GM23338 (cell line): ENCODE results near the gene TMEM119. TPM values are rescaled to one million over a fixed set of nuclear protein-coding genes. Genes with fewer than 3 reads are reported as not detected.

ENCODE experiments used
- ATAC-seq: fragments of 200-7000 bp; cut with Tn5 transposase; 3 replicates; pipeline ENCODE4 v1.9.1; 2020
- DNase-seq: peaks from one replicate; pipeline ENCODE4 v3.0.0-alpha.2; 2015; ENCODE audit warnings: low spot score
- H2AFZ ChIP-seq: fragments of 200-600 bp; sonication (generic); 2 replicates; pipeline ENCODE4 v1.8.0; 2016; ENCODE audit warnings: antibody characterized with exemption, mild to moderate bottlenecking, moderate library complexity
- H3F3A ChIP-seq: fragments of 200-600 bp; sonication (generic); replicated peaks from 2 replicates; pipeline ENCODE4 v1.8.0; 2017; ENCODE audit warnings: antibody characterized with exemption, mixed run types, low read depth
- H3K27ac ChIP-seq: fragments of 200-600 bp; sonication (generic); 2 replicates; pipeline ENCODE4 v1.6.1; 2016; ENCODE audit warnings: low read depth
- H3K27me3 ChIP-seq: fragments of 200-600 bp; sonication (generic); 2 replicates; pipeline ENCODE4 v1.8.0; 2016; ENCODE audit warnings: mild to moderate bottlenecking, mixed run types, moderate library complexity; ENCODE audit not compliant: insufficient read depth
- H3K36me3 ChIP-seq: fragments of 200-600 bp; sonication (generic); 2 replicates; pipeline ENCODE4 v1.8.0; 2016; ENCODE audit warnings: mild to moderate bottlenecking; ENCODE audit not compliant: insufficient read depth
- H3K4me1 ChIP-seq: fragments of 200-600 bp; sonication (generic); 2 replicates; pipeline ENCODE4 v1.8.0; 2016; ENCODE audit warnings: mild to moderate bottlenecking, moderate library complexity; ENCODE audit not compliant: insufficient read depth
- H3K4me2 ChIP-seq: fragments of 200-600 bp; sonication (generic); 2 replicates; pipeline ENCODE4 v1.7.1; 2017; ENCODE audit warnings: mixed run types
- H3K4me3 ChIP-seq: fragments of 200-600 bp; sonication (generic); 2 replicates; pipeline ENCODE4 v1.6.1; 2016; ENCODE audit warnings: mixed run types
- H3K79me2 ChIP-seq: fragments of 200-600 bp; sonication (generic); replicated peaks from 2 replicates; pipeline ENCODE4 v1.8.0; 2017; ENCODE audit warnings: mild to moderate bottlenecking; ENCODE audit not compliant: insufficient read depth
- H3K9me2 ChIP-seq: fragments of 200-600 bp; sonication (generic); 2 replicates; pipeline ENCODE4 v1.8.0; 2017; ENCODE audit not compliant: insufficient read depth
- H4K20me1 ChIP-seq: fragments of 200-600 bp; sonication (generic); replicated peaks from 2 replicates; pipeline ENCODE4 v1.8.0; 2017; ENCODE audit warnings: mild to moderate bottlenecking; ENCODE audit not compliant: insufficient read depth
- H3K27ac Mint-ChIP-seq: 2 replicates; pipeline ENCODE4 v1.8.0; 2020; ENCODE audit warnings: inconsistent platforms, mild to moderate bottlenecking, moderate library complexity, mixed read lengths
- H3K27me3 Mint-ChIP-seq: 3 replicates; pipeline ENCODE4 v1.8.0; 2022; ENCODE audit warnings: low read depth, mild to moderate bottlenecking, moderate library complexity, mixed read lengths, inconsistent platforms; ENCODE audit not compliant: insufficient read depth, poor library complexity
- H3K36me3 Mint-ChIP-seq: 3 replicates; pipeline ENCODE4 v1.8.0; 2021; ENCODE audit warnings: low read depth, mild to moderate bottlenecking, inconsistent platforms, moderate library complexity, mixed read lengths
- H3K4me1 Mint-ChIP-seq: 3 replicates; pipeline ENCODE4 v1.8.0; 2020; ENCODE audit warnings: mild to moderate bottlenecking, inconsistent platforms, mixed read lengths
- H3K4me3 Mint-ChIP-seq: 3 replicates; pipeline ENCODE4 v1.8.0; 2021; ENCODE audit warnings: moderate library complexity, mild to moderate bottlenecking, inconsistent platforms, mixed read lengths
- H3K9me3 Mint-ChIP-seq: 3 replicates; pipeline ENCODE4 v1.8.0; 2020; ENCODE audit warnings: moderate library complexity, mild to moderate bottlenecking, inconsistent platforms, mixed read lengths
- CREB1 ChIP-seq: fragments of 250-450 bp; sonication (Bioruptor Pico); IDR thresholded peaks from 2 replicates; pipeline ENCODE4 v1.5.0; 2020; ENCODE audit warnings: low read depth, mild to moderate bottlenecking, moderate library complexity
- CTCF ChIP-seq, 2 experiments: fragments of 200-600 bp in 1 of 2; sonication (generic) in 1 of 2; conservative IDR thresholded peaks; 2 replicates each; pipeline versions ENCODE4 v1.5.1 to v1.6.1; 2016 to 2017; ENCODE audit warnings: antibody characterized with exemption in 2 of 2, low read depth in 2 of 2, mild to moderate bottlenecking in 2 of 2, moderate library complexity in 1 of 2
- EZH2 ChIP-seq: fragments of 200-600 bp; sonication (generic); IDR thresholded peaks from one replicate; pipeline ENCODE4 v1.8.0; 2017; ENCODE audit warnings: antibody characterized with exemption, mild to moderate bottlenecking, low read depth; ENCODE audit not compliant: unreplicated experiment
- NANOG ChIP-seq: IDR thresholded peaks from 2 replicates; pipeline ENCODE4 v1.6.1; 2016; ENCODE audit warnings: antibody characterized with exemption, borderline replicate concordance
- STAT1 ChIP-seq: IDR thresholded peaks from one replicate; pipeline ENCODE4 v1.6.1; 2016; ENCODE audit warnings: antibody characterized with exemption; ENCODE audit not compliant: unreplicated experiment
- ZNF114 ChIP-seq: fragments of 250-450 bp; sonication (Bioruptor Pico); IDR thresholded peaks from 2 replicates; pipeline ENCODE4 v1.5.0; 2020; ENCODE audit warnings: mild to moderate bottlenecking, moderate library complexity
- ZNF462 ChIP-seq: fragments of 250-450 bp; sonication (Bioruptor Pico); IDR thresholded peaks from 2 replicates; pipeline ENCODE4 v1.5.0; 2020; ENCODE audit warnings: mild to moderate bottlenecking, moderate library complexity
- polyA plus RNA-seq: library from polyadenylated mRNA; unstranded; fragments of >200 nt; fragmentation: Nextera tagmentation; extraction: Ambion mirVana; gene quantifications from 2 replicates; pipeline ENCODE4 v1.2.1, GENCODE V29; 2016
- total RNA-seq: library from RNA; depleted of rRNA; stranded (reverse); fragments of >200 nt; shearing (Covaris generic); gene quantifications from 2 replicates; pipeline ENCODE4 v1.2.3, GENCODE V29; 2014
- TF ChIP-seq, protein P1 (sequence below): IDR thresholded peaks from one replicate; pipeline ENCODE4 v1.6.1; 2018; ENCODE audit warnings: antibody characterized with exemption; ENCODE audit not compliant: unreplicated experiment

TMEM119 gene
- total and polyA plus RNA-seq, 2 experiments from 2014 or later: 0.06 to 0.07 TPM

DNA sequence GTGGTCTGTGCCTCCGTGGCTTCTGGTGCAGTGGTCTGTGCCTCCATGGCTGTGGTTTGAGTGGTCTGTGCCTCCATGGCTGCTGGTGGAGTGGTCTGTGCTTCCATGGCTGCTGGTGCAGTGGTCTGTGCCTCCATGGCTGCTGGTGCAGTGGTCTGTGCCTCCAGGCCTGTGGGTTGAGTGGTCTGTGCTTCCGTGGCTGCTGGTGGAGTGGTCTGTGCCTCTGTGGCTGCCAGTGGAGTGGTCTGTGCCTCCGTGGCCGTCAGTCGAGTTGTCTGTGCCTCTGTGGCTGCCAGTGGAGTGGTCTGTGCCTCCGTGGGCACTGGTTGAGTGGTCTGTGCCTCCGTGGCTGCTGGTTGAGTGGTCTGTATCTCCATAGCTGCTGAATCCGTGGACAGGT is 25.7 kb upstream of the TMEM119 start (continued):
- TF ChIP-seq CTCF (conservative IDR thresholded peaks at IDR 0.05; ENCODE audit: low read depth in 2 of 2) (no peak), NANOG (no peak)

GRCh38 chr12:108622921-108623514 is 25.1 kb upstream of the TMEM119 start:
- no peak overlapping the region for H3K4me3 Mint-ChIP-seq
- Histone ChIP-seq H3K4me2 (no peak overlapping the region), H3K27me3 (no peaks in the 10 kb centered on the region), H3K4me1 (peaks cover 6% of the 10 kb centered on the region; the same call in 1 of the 2 replicates), H2AFZ (peak overlapping the region; percentile 73), H3K9me2 (peaks cover 7% of the 10 kb centered on the region; the same call in 1 of the 2 replicates), H4K20me1 (no peaks in the 10 kb centered on the region), H3K36me3 (no peaks in the 10 kb centered on the region), H3K4me3 (no peak overlapping the region), H3K79me2 (no peaks in the 10 kb centered on the region), H3F3A (0 out of 2 replicates have a peak, but pooled peaks cover 7% of the 10 kb centered on the region), H3K27ac (no peak overlapping the region)
- H3K9me3 Mint-ChIP-seq: 0 out of 3 replicates have a peak, but pooled peaks cover 2% of the 10 kb centered on the region
- peaks cover 25% of the 10 kb centered on the region for H3K4me1 Mint-ChIP-seq
- no peak overlapping the region for H3K27ac Mint-ChIP-seq
- no peak for DNase-seq
- peaks cover 7% of the 10 kb centered on the region for H3K27me3 Mint-ChIP-seq
- H3K36me3 Mint-ChIP-seq: peaks cover 3% of the 10 kb centered on the region; the same call in 1 of the 3 replicates
- no peak for ATAC-seq
- TF ChIP-seq STAT1 (no peak), CTCF (conservative IDR thresholded peaks at IDR 0.05; ENCODE audit: low read depth in 2 of 2) (no peak), ZNF114 (no peak), EZH2 (no peak), CREB1 (CRISPR knock-in tag) (no peak), NANOG (no peak), ZNF462 (CRISPR knock-in tag) (no peak)
- TF ChIP-seq, protein P1, sequence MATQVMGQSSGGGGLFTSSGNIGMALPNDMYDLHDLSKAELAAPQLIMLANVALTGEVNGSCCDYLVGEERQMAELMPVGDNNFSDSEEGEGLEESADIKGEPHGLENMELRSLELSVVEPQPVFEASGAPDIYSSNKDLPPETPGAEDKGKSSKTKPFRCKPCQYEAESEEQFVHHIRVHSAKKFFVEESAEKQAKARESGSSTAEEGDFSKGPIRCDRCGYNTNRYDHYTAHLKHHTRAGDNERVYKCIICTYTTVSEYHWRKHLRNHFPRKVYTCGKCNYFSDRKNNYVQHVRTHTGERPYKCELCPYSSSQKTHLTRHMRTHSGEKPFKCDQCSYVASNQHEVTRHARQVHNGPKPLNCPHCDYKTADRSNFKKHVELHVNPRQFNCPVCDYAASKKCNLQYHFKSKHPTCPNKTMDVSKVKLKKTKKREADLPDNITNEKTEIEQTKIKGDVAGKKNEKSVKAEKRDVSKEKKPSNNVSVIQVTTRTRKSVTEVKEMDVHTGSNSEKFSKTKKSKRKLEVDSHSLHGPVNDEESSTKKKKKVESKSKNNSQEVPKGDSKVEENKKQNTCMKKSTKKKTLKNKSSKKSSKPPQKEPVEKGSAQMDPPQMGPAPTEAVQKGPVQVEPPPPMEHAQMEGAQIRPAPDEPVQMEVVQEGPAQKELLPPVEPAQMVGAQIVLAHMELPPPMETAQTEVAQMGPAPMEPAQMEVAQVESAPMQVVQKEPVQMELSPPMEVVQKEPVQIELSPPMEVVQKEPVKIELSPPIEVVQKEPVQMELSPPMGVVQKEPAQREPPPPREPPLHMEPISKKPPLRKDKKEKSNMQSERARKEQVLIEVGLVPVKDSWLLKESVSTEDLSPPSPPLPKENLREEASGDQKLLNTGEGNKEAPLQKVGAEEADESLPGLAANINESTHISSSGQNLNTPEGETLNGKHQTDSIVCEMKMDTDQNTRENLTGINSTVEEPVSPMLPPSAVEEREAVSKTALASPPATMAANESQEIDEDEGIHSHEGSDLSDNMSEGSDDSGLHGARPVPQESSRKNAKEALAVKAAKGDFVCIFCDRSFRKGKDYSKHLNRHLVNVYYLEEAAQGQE: no peak
